ENCODE results near the gene XYLB.
"Not testable (repeated sequence)": the region's sequence is repeated elsewhere in the genome, so short reads cannot be mapped to it uniquely, and the experiment has no call there.

The XYLB gene

GRCh38 chr3:38346587-38347410 lies at the start of gene XYLB:
Gene XYLB, plus strand, starts transcription at chr3:38346785. Its CDS starts 84 bp downstream, at chr3:38346869.
- DNase-seq (ENCODE audit: low read depth in 2 of 2): peak; percentile 49 to 75

- not testable (repeated sequence) for DNase-seq (ENCODE audit: low read depth in 2 of 2)
Observed at GRCh38 chr3:38297053-38297452, 49.5 kb upstream of the XYLB start.

- no peak for DNase-seq (ENCODE audit: low read depth in 2 of 2)
Observed at GRCh38 chr3:38297537-38297936, 49.0 kb upstream of the XYLB start.

GRCh38 chr3:38297947-38298711 lies 48.5 kb upstream of the XYLB start:
- DNase-seq (ENCODE audit: low read depth in 2 of 2): no peak

GRCh38 chr3:38306941-38307340 lies 39.6 kb upstream of the XYLB start:
- DNase-seq (ENCODE audit: low read depth in 2 of 2): no peak

- no peak for DNase-seq (ENCODE audit: low read depth in 2 of 2)
Observed at GRCh38 chr3:38307599-38307998, 39.0 kb upstream of the XYLB start.

- DNase-seq (ENCODE audit: low read depth in 2 of 2): no peak
Observed at GRCh38 chr3:38308456-38308855, 38.1 kb upstream of the XYLB start.

- DNase-seq (ENCODE audit: low read depth in 2 of 2): no peak
Observed at GRCh38 chr3:38311476-38311875, 35.1 kb upstream of the XYLB start.

GRCh38 chr3:38311941-38312340 lies 34.6 kb upstream of the XYLB start:
- DNase-seq (ENCODE audit: low read depth in 2 of 2): no peak

- no peak for DNase-seq (ENCODE audit: low read depth in 2 of 2)
Observed at GRCh38 chr3:38312356-38312755, 34.2 kb upstream of the XYLB start.

- no peak for DNase-seq (ENCODE audit: low read depth in 2 of 2)
Observed at GRCh38 chr3:38313263-38313662, 33.3 kb upstream of the XYLB start.

GRCh38 chr3:38313695-38314094 lies 32.9 kb upstream of the XYLB start:
- DNase-seq (ENCODE audit: low read depth in 2 of 2): no peak

GRCh38 chr3:38314112-38314763 lies 32.3 kb upstream of the XYLB start:
- DNase-seq (ENCODE audit: low read depth in 2 of 2): no peak

GRCh38 chr3:38314764-38315487 lies 31.7 kb upstream of the XYLB start:
- no peak for DNase-seq (ENCODE audit: low read depth in 2 of 2)

GRCh38 chr3:38315488-38316230 lies 30.9 kb upstream of the XYLB start:
- no peak for DNase-seq (ENCODE audit: low read depth in 2 of 2)

- no peak for DNase-seq (ENCODE audit: low read depth in 2 of 2)
Observed at GRCh38 chr3:38316356-38317191, 30.0 kb upstream of the XYLB start.

GRCh38 chr3:38317192-38317759 lies 29.3 kb upstream of the XYLB start:
- no peak for DNase-seq (ENCODE audit: low read depth in 2 of 2)

- DNase-seq (ENCODE audit: low read depth in 2 of 2): no peak
Observed at GRCh38 chr3:38318766-38319671, 27.6 kb upstream of the XYLB start.

- DNase-seq (ENCODE audit: low read depth in 2 of 2): not testable (repeated sequence)
Observed at GRCh38 chr3:38320638-38321037, 25.9 kb upstream of the XYLB start.

Measured in stimulated activated CD4-positive, alpha-beta T cell treated with anti-CD3 and anti-CD28 coated beads, Interleukin-1b, Interleukin-23, amount 100 ng/mL, for 4 hours (primary cell).